Measurements from ENCODE around the gene PDSS1.

PDSS1 gene

GRCh38 chr10:26790221-26790995, 92.9 kb downstream of the PDSS1 start:
- DNase-seq (ENCODE audit: extremely low read depth in 1 of 2, low read depth in 1 of 2): no peak

GRCh38 chr10:26792758-26793495, 95.4 kb downstream of the PDSS1 start:
- no peak for DNase-seq (ENCODE audit: extremely low read depth in 1 of 2, low read depth in 1 of 2)

Measured in stimulated activated CD8-positive, alpha-beta memory T cell treated with anti-CD3 and anti-CD28 coated beads, Interleukin-7, amount 100 ng/mL, for 48 hours (primary cell).